ENCODE data around the gene ELMO1.

DNA sequence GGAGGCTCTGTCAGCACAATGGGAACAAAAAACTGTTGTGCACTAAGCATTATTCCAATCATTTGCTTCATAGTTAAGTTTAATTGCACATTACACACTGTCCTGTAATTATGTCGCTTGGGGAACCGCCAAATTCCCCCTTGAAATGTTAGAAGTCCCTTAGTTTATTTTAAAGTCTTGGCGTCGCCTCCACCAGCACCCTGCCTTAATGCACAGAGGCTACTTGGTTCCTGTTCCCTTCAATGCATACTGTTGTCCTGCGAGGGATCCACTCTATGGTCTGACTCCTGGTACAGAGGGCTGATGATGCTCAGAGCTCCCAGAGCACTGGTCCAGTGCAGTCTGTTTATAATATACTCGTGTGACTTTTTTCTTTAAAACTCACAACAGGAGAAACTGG, 330.7 kb downstream of the ELMO1 start:
- TF ChIP-seq, protein P1, sequence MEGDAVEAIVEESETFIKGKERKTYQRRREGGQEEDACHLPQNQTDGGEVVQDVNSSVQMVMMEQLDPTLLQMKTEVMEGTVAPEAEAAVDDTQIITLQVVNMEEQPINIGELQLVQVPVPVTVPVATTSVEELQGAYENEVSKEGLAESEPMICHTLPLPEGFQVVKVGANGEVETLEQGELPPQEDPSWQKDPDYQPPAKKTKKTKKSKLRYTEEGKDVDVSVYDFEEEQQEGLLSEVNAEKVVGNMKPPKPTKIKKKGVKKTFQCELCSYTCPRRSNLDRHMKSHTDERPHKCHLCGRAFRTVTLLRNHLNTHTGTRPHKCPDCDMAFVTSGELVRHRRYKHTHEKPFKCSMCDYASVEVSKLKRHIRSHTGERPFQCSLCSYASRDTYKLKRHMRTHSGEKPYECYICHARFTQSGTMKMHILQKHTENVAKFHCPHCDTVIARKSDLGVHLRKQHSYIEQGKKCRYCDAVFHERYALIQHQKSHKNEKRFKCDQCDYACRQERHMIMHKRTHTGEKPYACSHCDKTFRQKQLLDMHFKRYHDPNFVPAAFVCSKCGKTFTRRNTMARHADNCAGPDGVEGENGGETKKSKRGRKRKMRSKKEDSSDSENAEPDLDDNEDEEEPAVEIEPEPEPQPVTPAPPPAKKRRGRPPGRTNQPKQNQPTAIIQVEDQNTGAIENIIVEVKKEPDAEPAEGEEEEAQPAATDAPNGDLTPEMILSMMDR (IDR thresholded peaks at IDR 0.05) = no peak
- TF ChIP-seq POLR2A (IDR thresholded peaks at IDR 0.05) = no peak

Data from ovary (tissue), 3 donors.